Fibroblast of lung (primary cell): ENCODE measurements around the gene PDE2A. TPM values are rescaled to one million over a fixed set of nuclear protein-coding genes. Genes with fewer than 3 reads are reported as not detected.

Experiments used
- DNase-seq, 2 donors: peaks; one replicate each; pipeline versions ENCODE4 v3.0.0 to v3.0.0-alpha.2; 2010; ENCODE audit warnings: low read depth in 2 of 2
- H2AFZ ChIP-seq: 2 replicates; pipeline ENCODE4 v1.5.1; 2012; ENCODE audit warnings: low read length, control low read depth, inconsistent platforms
- H3K27ac ChIP-seq: 2 replicates; pipeline ENCODE4 v1.5.1; 2011; ENCODE audit warnings: low read length, control low read depth; ENCODE audit not compliant: insufficient read depth
- H3K27me3 ChIP-seq: 2 replicates; pipeline ENCODE4 v1.5.1; 2011; ENCODE audit warnings: mild to moderate bottlenecking, low read length; ENCODE audit not compliant: control insufficient read depth, insufficient read depth
- H3K36me3 ChIP-seq: 2 replicates; pipeline ENCODE4 v1.5.1; 2011; ENCODE audit warnings: low read length; ENCODE audit not compliant: control insufficient read depth, insufficient read depth
- H3K4me1 ChIP-seq: 2 replicates; pipeline ENCODE4 v1.5.1; 2011; ENCODE audit warnings: low read length; ENCODE audit not compliant: control insufficient read depth, insufficient read depth; ENCODE audit errors: extremely low read depth
- H3K4me2 ChIP-seq: 2 replicates; pipeline ENCODE4 v1.5.1; 2011; ENCODE audit warnings: low read length, control low read depth; ENCODE audit not compliant: insufficient read depth; ENCODE audit errors: extremely low read depth
- H3K4me3 ChIP-seq, 4 experiments: fragments of 200-600 bp in 1 of 4; sonication (generic) in 1 of 4; replicated peaks in 1 of 4; 2 replicates each; pipeline ENCODE4 v1.5.1; 2011 to 2016; ENCODE audit warnings: low read length in 4 of 4, low read depth in 3 of 4, mild to moderate bottlenecking in 3 of 4, control low read depth in 2 of 4, inconsistent platforms in 1 of 4, mixed read lengths in 1 of 4; ENCODE audit not compliant: insufficient read depth in 1 of 4; ENCODE audit errors: control extremely low read depth in 1 of 4
- H3K79me2 ChIP-seq: 2 replicates; pipeline ENCODE4 v1.5.1; 2012; ENCODE audit warnings: mild to moderate bottlenecking, low read length, inconsistent platforms; ENCODE audit not compliant: control insufficient read depth, insufficient read depth
- H3K9ac ChIP-seq: 2 replicates; pipeline ENCODE4 v1.5.1; 2011; ENCODE audit warnings: mild to moderate bottlenecking, low read length, control low read depth; ENCODE audit not compliant: insufficient read depth
- H3K9me3 ChIP-seq: 2 replicates; pipeline ENCODE4 v1.5.1; 2012; ENCODE audit warnings: low read depth, low read length; ENCODE audit not compliant: control insufficient read depth, insufficient read depth
- H4K20me1 ChIP-seq: 2 replicates; pipeline ENCODE4 v1.5.1; 2011; ENCODE audit warnings: low read length; ENCODE audit not compliant: control insufficient read depth, insufficient read depth; ENCODE audit errors: extremely low read depth
- CTCF ChIP-seq, 2 donors: IDR thresholded peaks in 1 of 2; conservative IDR thresholded peaks in 1 of 2; 1 replicate in 1 of 2; 2 replicates in 1 of 2; pipeline ENCODE4 v1.5.1; 2011 to 2012; ENCODE audit warnings: low read length in 2 of 2, control low read depth in 1 of 2, inconsistent platforms in 1 of 2, low read depth in 1 of 2, mild to moderate bottlenecking in 1 of 2
- EZH2 ChIP-seq: IDR thresholded peaks from 2 replicates; pipeline ENCODE4 v1.5.1; 2012; ENCODE audit warnings: low read length, control low read depth, mild to moderate bottlenecking; ENCODE audit errors: missing control alignments
- polyA plus RNA-seq, 2 donors: library from polyadenylated mRNA; depleted of rRNA in 1 of 2; stranded (reverse) in 1 of 2; unstranded in 1 of 2; fragments of >200 nt; gene quantifications; 2 replicates each; pipeline ENCODE4 v1.2.1, GENCODE V29; 2011 to 2012; ENCODE audit warnings: missing spikeins in 1 of 2
- total RNA-seq: library from RNA; depleted of rRNA; stranded (reverse); fragments of >200 nt; gene quantifications from 2 replicates; pipeline ENCODE4 v1.2.1, GENCODE V29; 2014

Gene PDE2A
- total and polyA plus RNA-seq, 2 donors (not counting 1 experiment from before 2014, with no cell fraction given), result 0.50 to 2.6 TPM

- Histone ChIP-seq H3K4me3 (no peak overlapping the region), H3K9me3 (no peaks in the 10 kb centered on the region), H2AFZ (no peak overlapping the region), H3K9ac (no peak overlapping the region), H3K79me2 (no peaks in the 10 kb centered on the region), H3K4me2 (no peak overlapping the region), H4K20me1 (no peaks in the 10 kb centered on the region), H3K36me3 (no peaks in the 10 kb centered on the region), H3K27ac (no peak overlapping the region), H3K4me1 (no peaks in the 10 kb centered on the region), H3K27me3 (peaks cover 2% of the 10 kb centered on the region)
- TF ChIP-seq CTCF (conservative IDR thresholded peaks at IDR 0.05 in 1 of 2, IDR thresholded peaks at IDR 0.05 in 1 of 2; ENCODE audit: low read depth in 1 of 2, low read length in 2 of 2), result no peak
- TF ChIP-seq EZH2, result no peak
- DNase-seq, result no peak
Measured at GRCh38 chr11:72578991-72579815, 95.0 kb downstream of the PDE2A start.

- Histone ChIP-seq H2AFZ (no peak overlapping the region), H3K36me3 (no peaks in the 10 kb centered on the region), H3K27ac (no peak overlapping the region), H3K9me3 (no peaks in the 10 kb centered on the region), H3K27me3 (peaks cover 2% of the 10 kb centered on the region), H3K79me2 (no peaks in the 10 kb centered on the region), H4K20me1 (no peaks in the 10 kb centered on the region), H3K4me2 (no peak overlapping the region), H3K4me3 (no peak overlapping the region), H3K4me1 (no peaks in the 10 kb centered on the region), H3K9ac (no peak overlapping the region)
- no peak for DNase-seq
- TF ChIP-seq EZH2 (no peak), CTCF (conservative IDR thresholded peaks at IDR 0.05 in 1 of 2, IDR thresholded peaks at IDR 0.05 in 1 of 2; ENCODE audit: low read depth in 1 of 2, low read length in 2 of 2) (no peak)
Measured at GRCh38 chr11:72578566-72578965, 95.7 kb downstream of the PDE2A start.

- Histone ChIP-seq H3K79me2 (no peaks in the 10 kb centered on the region), H3K4me2 (no peak overlapping the region), H3K27ac (no peak overlapping the region), H3K4me3 (no peak overlapping the region), H3K9ac (no peak overlapping the region), H3K36me3 (no peaks in the 10 kb centered on the region), H2AFZ (no peak overlapping the region), H3K27me3 (peaks cover 2% of the 10 kb centered on the region), H3K9me3 (no peaks in the 10 kb centered on the region), H3K4me1 (no peaks in the 10 kb centered on the region), H4K20me1 (no peaks in the 10 kb centered on the region)
- no peak for DNase-seq
- TF ChIP-seq CTCF (conservative IDR thresholded peaks at IDR 0.05 in 1 of 2, IDR thresholded peaks at IDR 0.05 in 1 of 2; ENCODE audit: low read depth in 1 of 2, low read length in 2 of 2) (no peak), EZH2 (no peak)
Measured at GRCh38 chr11:72578051-72578450, 96.2 kb downstream of the PDE2A start.
